GM06990 (cell line): ENCODE results near the gene CNST.

Experiments
- DNase-seq: peaks from one replicate; pipeline ENCODE4 v3.0.0-alpha.2; 2011; ENCODE audit not compliant: insufficient read length; ENCODE audit errors: extremely low read depth
- H3K27me3 ChIP-seq: replicated peaks from 2 replicates; pipeline ENCODE4 v1.6.0; 2011; ENCODE audit warnings: low read length; ENCODE audit not compliant: control insufficient read depth, insufficient read depth
- H3K36me3 ChIP-seq: 2 replicates; pipeline ENCODE4 v1.5.1; 2011; ENCODE audit warnings: low read length; ENCODE audit not compliant: control insufficient read depth, insufficient read depth
- H3K4me3 ChIP-seq: replicated peaks from 2 replicates; pipeline ENCODE4 v1.5.1; 2011; ENCODE audit warnings: low read depth, mild to moderate bottlenecking, control low read depth, low read length
- TF ChIP-seq, protein P1 (sequence below): IDR thresholded peaks from 2 replicates; pipeline ENCODE4 v1.5.1; 2011; ENCODE audit warnings: low read length, control low read depth, mild to moderate bottlenecking, inconsistent platforms; ENCODE audit not compliant: insufficient read depth, poor library complexity, severe bottlenecking

Gene CNST

DNA sequence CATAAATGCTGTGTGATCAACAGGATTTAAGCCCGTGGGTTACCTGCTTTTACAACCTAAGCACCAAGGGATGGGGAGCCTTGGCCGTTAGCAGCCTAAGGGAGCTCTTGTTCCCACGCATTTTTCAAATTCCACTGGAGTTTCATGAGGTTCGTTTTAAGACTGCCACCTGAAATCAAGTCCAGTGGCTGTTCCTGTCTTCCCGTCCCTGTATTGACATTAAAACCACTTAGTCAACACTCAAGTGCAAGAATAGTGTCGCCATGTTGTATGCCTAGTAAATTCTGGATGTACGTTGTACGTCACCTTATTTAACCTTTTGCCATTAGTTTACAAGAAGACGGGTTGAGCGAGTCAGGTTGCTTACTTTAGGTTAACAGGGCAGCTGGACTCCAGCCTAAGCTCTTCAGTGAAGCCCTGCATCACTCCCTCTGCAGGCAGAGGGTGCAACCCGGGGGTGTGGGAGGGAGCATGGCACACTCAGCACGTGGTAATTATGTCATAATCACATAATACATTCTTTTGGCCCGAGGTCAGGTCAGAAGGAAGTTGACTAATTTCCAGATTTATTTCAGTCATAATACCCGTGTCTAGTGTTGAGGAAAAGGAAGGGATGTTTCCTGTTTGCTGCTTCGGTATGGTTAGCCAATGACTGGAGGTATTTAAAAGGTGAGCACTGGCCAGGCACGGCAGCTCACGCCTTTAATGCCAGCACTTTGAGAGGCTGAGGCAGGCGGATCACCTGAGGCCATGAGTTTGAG, 42.5 kb downstream of the CNST start:
- Histone ChIP-seq H3K27me3 (no peaks in the 10 kb centered on the region), H3K36me3 (no peaks in the 10 kb centered on the region), H3K4me3 (no peak overlapping the region)
- DNase-seq, result peak; percentile 23
- TF ChIP-seq, protein P1, sequence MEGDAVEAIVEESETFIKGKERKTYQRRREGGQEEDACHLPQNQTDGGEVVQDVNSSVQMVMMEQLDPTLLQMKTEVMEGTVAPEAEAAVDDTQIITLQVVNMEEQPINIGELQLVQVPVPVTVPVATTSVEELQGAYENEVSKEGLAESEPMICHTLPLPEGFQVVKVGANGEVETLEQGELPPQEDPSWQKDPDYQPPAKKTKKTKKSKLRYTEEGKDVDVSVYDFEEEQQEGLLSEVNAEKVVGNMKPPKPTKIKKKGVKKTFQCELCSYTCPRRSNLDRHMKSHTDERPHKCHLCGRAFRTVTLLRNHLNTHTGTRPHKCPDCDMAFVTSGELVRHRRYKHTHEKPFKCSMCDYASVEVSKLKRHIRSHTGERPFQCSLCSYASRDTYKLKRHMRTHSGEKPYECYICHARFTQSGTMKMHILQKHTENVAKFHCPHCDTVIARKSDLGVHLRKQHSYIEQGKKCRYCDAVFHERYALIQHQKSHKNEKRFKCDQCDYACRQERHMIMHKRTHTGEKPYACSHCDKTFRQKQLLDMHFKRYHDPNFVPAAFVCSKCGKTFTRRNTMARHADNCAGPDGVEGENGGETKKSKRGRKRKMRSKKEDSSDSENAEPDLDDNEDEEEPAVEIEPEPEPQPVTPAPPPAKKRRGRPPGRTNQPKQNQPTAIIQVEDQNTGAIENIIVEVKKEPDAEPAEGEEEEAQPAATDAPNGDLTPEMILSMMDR, result no peak

- TF ChIP-seq, protein P1, result no peak
- H3K27me3 ChIP-seq, result no peaks in the 10 kb centered on the region
- H3K4me3 ChIP-seq, result no peak overlapping the region
- no peak for DNase-seq
- no peaks in the 10 kb centered on the region for H3K36me3 ChIP-seq
These were observed 43.4 kb downstream of the CNST start for GRCh38 chr1:246609632-246610031.

DNA sequence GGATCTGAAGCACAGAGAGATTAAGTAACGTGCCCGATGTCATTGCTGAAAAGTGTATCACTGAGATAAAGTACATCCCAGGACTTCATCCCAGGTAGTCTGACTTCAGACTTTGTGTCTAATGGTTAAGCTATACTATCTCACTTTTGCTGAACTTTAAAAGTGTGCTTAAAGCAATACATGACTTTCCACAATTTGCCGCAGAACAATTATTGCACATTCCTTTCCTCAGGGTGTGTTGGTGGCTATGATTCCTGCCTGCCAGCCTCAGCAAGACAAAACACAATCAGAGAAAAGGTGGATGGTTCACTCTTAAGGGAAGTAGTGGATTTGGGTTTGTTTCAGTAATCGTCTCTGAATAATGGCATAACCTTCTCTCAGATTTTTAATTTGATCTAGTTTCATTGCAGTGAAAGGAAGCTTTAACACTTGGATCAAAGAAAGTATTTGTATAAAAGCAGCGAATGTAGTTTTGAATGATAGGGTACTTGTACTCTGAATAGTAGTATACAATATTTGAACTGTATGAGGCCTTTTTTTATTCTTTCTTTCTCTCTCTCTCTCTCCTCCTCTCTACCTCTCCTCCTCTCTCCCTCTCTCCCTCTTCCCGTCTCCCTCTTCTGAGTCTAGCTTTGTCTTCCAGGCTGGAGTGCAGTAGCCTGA, 47.0 kb downstream of the CNST start:
- DNase-seq, result no peak
- TF ChIP-seq, protein P1, result no peak

DNA sequence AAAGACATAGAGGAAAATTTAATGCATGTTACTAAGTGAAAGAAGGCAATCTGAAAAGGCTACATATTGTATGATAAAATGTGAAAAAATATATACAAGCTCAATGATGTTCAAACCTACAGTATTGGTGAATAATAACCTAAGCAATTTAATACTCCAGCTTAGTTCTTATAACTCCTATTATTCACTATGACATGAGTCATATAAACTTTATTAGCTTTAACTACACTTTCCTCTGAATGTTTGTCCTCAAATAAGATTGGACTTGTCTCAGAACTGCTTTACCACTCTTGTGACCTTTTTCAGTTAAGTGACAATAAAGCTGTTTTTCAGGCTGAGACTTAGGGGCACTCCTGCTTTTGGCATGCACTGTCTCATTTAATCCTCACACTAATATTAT, 50.9 kb downstream of the CNST start:
- H3K27me3 ChIP-seq, result no peaks in the 10 kb centered on the region
- no peak overlapping the region for H3K4me3 ChIP-seq
- TF ChIP-seq, protein P1, result no peak
- no peaks in the 10 kb centered on the region; the same call in 1 of the 2 replicates for H3K36me3 ChIP-seq
- DNase-seq, result no peak

More for the DNA sequence above, 47.0 kb downstream of the CNST start:
- Histone ChIP-seq H3K4me3 (no peak overlapping the region), H3K27me3 (no peaks in the 10 kb centered on the region), H3K36me3 (no peaks in the 10 kb centered on the region; the same call in 1 of the 2 replicates)

- Histone ChIP-seq H3K36me3 (no peaks in the 10 kb centered on the region; the same call in 1 of the 2 replicates), H3K4me3 (no peak overlapping the region), H3K27me3 (no peaks in the 10 kb centered on the region)
- no peak for DNase-seq
- TF ChIP-seq, protein P1, result no peak
These were observed 51.5 kb downstream of the CNST start for GRCh38 chr1:246617768-246618167.
